Astrocyte of the spinal cord (primary cell): ENCODE data around the gene CDKL4.

Source experiments
- DNase-seq: peaks from one replicate; pipeline ENCODE4 v3.0.0; 2011; ENCODE audit warnings: low read depth, low spot score
- H3K4me3 ChIP-seq: 2 replicates; pipeline ENCODE4 v1.5.1; 2011; ENCODE audit warnings: low read depth, mild to moderate bottlenecking, low read length, moderate library complexity
- in situ Hi-C: cut with HindIII; loops from 2 replicates; pipeline ENCODE4 v1.10.0; 2017; ENCODE audit warnings: low sequenced_read_pairs
- TF ChIP-seq, protein P1 (sequence below): IDR thresholded peaks from 2 replicates; pipeline ENCODE4 v1.5.1; 2012; ENCODE audit warnings: low read depth, mild to moderate bottlenecking, low read length, inconsistent platforms

The CDKL4 gene

DNA sequence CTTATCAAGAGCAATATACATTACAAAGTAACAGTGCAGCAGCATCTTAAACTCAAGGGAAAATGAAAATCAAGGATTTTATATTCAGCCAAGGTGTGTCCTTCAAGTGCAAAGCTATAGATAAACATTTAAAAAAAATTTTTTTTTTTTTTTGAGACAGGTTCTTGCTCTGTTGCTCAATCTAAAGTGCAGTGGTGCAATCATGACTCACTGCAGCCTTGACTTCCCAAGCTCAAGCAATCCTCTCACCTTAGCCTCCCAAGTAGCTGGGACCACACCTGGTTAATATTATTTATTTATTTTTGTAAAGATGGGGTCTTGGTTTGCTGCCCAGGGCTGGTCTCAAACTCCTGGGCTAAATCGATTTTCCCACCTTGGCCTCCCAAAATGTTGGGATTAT, 9.0 kb downstream of the CDKL4 start:
- in situ Hi-C loops = no loop called here
- H3K4me3 ChIP-seq = no peak overlapping the region
- DNase-seq = no peak
- TF ChIP-seq, protein P1, sequence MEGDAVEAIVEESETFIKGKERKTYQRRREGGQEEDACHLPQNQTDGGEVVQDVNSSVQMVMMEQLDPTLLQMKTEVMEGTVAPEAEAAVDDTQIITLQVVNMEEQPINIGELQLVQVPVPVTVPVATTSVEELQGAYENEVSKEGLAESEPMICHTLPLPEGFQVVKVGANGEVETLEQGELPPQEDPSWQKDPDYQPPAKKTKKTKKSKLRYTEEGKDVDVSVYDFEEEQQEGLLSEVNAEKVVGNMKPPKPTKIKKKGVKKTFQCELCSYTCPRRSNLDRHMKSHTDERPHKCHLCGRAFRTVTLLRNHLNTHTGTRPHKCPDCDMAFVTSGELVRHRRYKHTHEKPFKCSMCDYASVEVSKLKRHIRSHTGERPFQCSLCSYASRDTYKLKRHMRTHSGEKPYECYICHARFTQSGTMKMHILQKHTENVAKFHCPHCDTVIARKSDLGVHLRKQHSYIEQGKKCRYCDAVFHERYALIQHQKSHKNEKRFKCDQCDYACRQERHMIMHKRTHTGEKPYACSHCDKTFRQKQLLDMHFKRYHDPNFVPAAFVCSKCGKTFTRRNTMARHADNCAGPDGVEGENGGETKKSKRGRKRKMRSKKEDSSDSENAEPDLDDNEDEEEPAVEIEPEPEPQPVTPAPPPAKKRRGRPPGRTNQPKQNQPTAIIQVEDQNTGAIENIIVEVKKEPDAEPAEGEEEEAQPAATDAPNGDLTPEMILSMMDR = no peak

DNA sequence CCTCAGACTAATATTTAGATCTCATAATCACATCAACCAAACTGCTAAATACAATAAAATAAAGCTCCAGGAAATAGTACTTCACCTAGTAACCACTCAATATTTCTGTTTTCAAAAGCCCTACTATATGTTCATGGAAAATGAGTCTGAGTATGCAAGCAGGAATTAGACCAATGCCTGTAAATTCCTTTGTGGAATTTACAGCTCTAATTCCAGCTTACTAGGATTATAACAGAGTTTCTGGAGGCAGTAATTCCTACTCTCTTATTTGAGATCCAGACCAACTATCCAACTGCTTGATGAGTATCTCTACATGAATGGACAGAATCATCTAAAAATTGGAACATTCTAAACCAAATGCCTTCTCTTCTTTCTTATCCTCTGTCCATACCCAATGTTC, 11.6 kb downstream of the CDKL4 start:
- TF ChIP-seq, protein P1 = no peak

DNA sequence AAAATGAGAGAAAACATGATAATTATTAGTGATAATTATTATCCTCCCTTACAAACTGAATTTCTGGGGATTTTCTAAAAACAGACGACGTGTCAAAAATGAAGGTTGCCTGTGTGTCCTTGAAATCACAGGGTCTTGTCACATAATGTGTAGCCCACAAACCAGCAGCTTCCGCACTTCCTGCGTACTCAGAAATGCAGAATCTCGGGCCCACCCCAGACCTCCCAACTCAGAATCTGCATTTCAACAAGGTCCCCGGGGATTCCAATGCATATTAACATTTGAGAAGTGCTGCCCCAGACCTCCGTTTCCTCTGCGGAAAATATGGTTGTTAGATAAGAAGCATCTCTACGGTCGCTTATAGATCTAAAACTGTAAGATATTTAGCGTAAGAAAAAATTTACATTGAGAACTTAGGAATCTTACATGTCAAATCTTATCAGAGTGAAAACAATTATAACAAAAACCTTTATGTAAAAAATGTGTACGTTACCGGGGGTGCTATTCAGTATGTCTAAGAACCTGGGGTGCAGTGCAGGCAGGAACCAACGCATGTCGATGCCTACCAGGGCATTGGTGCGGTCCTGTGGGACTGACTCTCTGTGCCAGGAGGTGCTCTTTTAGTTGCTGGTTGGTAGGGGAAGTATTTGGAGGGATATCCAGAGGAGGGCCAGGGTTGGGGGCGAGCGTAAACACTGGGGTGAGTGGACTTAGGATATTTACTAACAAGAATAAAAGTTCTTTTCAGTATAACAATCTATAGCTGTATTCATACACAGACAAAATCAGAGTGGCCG, 15.2 kb downstream of the CDKL4 start:
- no peak for DNase-seq
- in situ Hi-C loops = no loop called here
- peak overlapping the region; percentile 21 for H3K4me3 ChIP-seq
- TF ChIP-seq, protein P1 = no peak

More for the DNA sequence above, 11.6 kb downstream of the CDKL4 start:
- in situ Hi-C loops = no loop called here
- no peak overlapping the region for H3K4me3 ChIP-seq
- no peak for DNase-seq

- in situ Hi-C loops = no loop called here
- H3K4me3 ChIP-seq = peak overlapping the region; percentile 21
Measured at GRCh38 chr2:39227628-39228412, 15.9 kb downstream of the CDKL4 start.

GRCh38 chr2:39225567-39225966, 18.2 kb downstream of the CDKL4 start:
- in situ Hi-C loops = no loop called here
- DNase-seq = no peak
- H3K4me3 ChIP-seq = no peak overlapping the region
- TF ChIP-seq, protein P1 = no peak

More at GRCh38 chr2:39227628-39228412, 15.9 kb downstream of the CDKL4 start:
- DNase-seq = peak; percentile 75
- TF ChIP-seq, protein P1 = peak; percentile 83

DNA sequence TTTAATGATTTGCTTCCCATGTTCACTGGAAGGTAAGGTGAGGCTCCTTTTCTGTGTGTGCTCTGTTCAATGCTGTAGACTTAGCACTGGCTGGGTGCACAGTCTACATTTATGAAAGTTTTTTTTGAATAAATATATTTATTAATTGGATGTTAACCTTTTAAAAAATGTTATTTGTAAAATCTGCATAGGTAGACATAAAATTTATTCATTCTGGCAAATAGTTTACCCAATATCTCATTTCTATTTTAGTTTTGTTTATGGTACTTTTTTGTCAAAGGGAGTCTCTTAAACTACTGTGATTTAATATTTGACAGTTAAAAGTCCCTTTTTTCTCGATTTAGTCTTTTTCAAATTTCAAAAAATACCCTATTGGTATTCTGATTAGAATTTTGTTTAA, 19.9 kb downstream of the CDKL4 start:
- H3K4me3 ChIP-seq = no peak overlapping the region
- DNase-seq = no peak
- TF ChIP-seq, protein P1 = no peak
- in situ Hi-C loops = loop anchor here (25.0 kb wide), 1 partner anchor 162 kb away; no protein-coding TSS in a partner anchor
